GM21717 (cell line): ENCODE results near the gene PRDM16.
"Not testable (repeated sequence)": the region's sequence is repeated elsewhere in the genome, so short reads cannot be mapped to it uniquely, and the experiment has no call there.

ENCODE experiments used
- ATAC-seq: cut with Tn5 transposase; IDR thresholded peaks from one replicate; pipeline ENCODE4 v1.9.1; 2021; ENCODE audit warnings: mild to moderate bottlenecking, moderate library complexity; ENCODE audit not compliant: unreplicated experiment

The PRDM16 gene

DNA sequence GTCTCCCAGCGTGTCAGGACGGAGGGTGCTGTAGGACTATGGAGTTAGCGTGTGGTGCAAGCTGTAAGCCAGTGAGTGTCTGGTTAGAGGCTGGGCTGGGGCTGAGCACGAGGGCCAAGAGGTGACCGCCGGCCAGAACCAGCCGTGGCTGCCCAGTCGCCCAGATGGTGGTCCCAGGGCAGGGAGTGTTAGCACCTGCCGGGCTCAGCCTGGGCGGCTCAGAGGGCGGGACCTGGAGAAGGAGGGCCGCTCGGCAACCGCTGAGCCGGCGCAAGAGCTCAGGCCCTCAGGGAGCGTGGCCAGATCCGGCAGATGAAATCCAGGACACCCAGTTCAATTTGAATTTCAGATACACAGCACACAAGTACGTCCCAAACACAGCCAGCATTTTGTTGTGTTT lies 87.9 kb downstream of the PRDM16 start:
- no peak for ATAC-seq

DNA sequence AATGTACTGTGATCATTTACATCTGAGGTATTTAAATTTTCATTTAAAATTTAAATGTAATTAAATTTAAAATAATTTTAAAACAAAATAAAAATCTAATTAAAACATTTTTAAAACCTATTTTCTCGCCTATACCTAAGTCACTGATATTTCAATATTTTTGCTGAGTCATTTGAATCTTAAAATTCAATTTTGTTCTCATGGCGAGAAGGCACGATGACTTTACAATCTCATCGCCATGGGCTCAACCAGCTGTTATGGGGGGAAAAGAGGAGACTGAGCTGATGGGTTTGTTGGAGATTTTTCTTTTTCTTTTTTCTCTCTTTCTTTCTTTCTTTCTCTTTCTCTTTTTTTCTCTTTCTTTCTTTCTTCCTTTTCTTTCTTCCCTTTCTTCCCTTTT lies 89.3 kb downstream of the PRDM16 start:
- ATAC-seq, result no peak

DNA sequence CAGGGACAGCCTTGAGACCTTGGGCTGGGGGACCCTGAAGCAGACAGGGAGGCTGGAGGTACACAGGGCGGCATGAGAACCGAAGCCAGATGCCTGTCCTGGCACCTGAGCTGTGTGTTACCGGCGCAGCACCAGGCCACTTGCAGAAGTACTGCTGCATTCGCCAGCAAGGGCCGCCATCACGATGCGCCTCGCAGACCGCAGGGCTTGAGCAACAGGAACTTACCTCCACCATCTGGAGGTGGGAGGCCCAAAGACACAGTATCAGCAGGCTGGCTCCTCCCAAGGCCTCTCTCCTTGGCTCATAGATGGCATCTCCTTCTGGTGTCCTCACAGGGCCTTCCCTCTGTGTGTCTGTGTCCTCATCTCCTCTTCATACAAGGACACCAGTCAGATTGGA lies 90.1 kb downstream of the PRDM16 start:
- ATAC-seq, result no peak

DNA sequence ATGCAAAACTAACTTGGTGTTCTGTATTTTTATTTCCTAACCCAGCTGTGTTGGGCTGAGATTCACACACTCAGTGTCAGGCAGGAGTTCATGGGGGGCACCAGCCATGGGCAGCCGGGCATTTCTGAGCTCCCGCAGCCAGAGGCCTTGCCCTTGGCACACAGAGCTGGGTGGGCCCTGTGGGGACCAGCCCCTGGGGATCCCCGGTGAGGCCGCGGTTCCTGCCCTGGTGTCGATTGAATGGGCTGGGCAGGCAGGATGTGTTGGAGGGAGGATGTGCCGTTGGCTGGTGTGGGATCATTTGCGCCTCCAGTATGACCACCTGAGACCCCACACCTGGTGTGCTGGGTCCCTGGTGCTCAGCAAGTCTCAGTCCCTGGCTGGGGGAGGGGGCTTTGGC lies 91.0 kb downstream of the PRDM16 start:
- no peak for ATAC-seq

DNA sequence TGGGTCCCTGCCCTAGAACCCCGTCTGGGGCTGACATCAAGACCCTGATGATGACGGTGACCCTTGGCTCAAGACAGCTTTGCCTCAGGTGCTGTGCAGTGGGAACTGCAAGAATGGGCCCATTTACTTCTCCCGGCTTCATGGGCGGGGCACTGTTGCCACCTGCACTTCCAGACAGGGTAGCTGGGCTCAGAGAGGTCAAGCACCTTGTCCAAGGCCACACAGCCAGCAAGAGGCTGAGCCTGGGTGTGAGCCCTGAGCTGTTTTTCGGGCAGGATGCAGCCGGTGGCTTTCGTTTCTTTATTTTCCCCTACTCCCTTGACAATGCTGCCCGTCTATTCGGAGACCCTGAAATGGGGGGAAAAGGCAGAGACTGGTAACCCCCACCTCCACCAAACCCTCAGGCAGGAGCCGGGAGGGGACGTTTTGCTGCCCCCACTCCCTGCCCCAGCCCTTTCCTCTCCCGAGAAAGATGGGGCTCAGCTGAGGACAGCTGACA lies 91.7 kb downstream of the PRDM16 start:
- ATAC-seq, result no peak

DNA sequence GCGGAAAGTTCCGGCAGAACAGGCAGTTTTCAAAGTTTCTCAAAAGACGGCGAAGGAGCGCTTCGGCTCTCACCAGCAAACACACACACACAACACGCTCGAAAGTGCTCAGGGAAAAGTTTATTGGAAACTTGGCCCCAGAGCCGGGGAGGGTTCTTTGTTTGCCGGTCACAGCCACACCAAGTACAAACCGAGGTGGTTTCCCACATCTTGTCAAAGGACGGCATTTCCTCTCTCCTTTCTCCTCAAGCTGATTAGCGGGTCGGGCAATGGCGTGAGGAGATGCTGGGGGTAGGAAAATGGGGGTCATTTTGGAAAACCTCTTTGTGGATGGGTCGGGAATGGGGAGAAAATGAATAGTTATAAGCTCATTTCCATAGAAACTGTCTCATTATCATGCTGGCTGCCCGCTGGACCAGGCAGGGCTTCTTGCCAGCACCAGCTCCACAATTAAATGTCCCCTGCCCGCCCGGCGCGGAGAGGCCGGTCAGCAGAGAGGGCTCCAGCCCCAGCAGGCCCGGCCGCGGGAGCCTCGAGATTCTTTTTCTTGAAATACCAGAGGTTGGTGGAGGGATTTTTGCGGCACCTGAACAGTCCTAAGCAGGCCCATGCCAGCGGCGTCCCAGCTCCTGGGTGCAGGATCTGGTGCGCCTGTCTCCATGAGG lies 92.3 kb downstream of the PRDM16 start:
- no peak for ATAC-seq

DNA sequence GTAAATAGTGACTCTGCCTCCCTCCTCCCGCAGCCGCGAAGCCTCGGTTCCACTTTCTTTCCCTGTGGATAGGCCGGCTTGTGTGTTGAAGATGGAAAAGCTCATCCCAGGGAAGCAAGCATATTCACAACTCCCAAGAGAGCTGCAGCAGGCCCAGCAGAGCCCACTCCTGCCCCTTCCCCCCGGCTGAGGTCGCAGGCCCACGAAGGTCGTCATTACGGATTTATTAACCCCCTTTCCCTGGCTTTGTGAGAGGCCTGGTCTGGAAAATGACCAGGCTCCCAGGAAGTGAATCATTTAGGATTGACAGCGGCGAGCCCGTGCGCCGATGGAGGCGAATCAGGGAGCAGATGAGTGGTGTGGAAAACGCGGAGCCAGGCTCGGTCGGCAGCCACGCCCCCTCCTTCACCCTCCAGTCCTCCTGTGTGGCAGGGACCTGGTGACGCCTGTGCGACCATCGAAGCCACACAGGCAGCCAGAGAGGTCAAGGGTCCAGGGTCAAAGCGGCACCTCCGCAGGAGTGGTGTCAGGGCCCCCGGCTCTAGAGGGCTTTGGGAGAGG lies 93.4 kb downstream of the PRDM16 start:
- ATAC-seq, result no peak

DNA sequence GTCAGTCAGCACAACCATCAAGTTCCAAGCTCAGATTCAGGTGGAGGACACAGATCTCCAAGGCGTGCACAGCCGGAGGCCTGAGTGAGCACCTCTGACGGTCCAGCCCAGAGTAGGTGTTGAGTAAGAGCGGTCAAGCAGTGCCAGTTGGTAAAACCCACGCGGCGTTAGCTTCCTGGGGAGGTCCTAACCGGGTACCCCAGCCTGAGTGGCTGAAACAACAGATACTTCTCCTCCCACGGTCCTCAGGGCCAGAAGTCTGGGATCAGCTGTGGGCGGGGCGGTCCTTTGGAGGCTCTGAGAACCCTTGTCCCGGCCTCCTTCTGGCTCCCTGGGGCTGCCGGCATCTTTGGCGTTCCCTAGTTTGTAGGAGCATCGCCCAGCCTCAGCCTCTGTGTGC lies 94.4 kb downstream of the PRDM16 start:
- no peak for ATAC-seq

DNA sequence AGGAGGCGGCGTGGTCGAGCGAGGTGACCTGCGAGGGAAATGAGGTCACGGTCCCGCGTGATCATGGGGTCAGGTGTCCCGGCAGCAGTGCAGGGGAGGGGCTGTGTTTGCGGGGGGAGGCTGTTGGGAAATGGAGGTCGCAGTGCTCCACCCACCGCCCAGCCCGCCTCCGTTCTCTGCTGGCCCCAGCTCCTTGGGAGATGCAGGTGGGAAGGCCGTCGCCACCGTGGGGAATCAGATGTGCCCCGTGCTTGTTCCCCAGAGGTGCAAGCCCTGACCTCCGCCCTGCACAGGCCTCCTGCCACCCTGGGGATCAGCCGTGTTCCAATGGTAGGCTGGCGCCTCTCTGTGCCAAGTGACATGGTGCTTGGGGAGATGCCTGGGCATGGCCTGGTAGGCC lies 95.7 kb downstream of the PRDM16 start:
- ATAC-seq, result no peak

DNA sequence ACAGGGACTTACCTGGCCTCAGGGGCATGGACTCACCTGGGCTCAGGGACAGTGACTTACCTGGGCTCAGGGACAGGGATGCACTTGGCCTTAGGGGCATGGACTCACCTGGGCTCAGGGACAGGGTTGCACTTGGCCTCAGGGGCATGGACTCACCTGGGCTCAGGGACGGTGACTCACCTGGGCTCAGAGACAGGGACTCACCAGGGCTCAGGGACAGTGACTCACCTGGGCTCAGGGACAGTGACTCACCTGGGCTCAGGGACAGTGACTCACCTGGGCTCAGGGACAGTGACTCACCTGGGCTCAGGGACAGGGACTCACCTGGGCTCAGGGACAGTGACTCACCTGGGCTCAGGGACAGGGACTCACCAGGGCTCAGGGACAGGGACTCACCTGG lies 96.2 kb downstream of the PRDM16 start:
- ATAC-seq, result not testable (repeated sequence)

DNA sequence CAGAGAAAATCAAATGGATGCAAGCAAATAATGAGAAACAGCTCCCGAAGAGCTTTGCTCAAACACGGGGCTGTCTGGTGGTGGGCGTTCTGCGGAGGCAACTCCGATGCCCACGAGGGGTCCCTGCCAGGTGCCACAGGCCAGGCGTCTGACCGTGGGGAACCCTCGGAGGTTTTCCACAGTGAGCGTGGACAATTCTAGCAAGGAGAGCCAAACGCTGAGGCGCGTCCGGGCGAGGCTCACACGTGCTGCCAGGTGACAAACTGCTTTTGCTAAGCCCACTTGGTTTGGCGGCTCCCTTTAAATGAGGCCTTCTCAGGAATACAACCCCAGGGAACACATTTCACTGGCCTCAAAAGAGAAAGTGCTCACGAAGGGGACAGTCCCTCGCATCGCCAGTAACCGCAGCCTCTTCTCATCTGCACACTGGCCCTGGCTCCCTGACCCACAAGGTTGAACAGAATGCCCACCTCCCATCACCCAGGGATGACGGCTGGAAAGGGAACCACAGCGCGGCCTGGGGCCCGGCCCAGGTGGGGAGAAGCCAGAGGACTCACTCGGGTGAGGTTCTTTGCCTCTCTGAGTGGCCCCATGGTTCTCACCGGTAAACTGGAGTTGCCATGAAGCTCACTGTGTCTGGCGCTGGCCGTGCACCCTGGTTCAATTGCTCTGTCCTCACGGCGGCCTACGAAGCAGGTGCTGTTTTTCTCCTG lies 97.4 kb downstream of the PRDM16 start:
- ATAC-seq, result no peak

DNA sequence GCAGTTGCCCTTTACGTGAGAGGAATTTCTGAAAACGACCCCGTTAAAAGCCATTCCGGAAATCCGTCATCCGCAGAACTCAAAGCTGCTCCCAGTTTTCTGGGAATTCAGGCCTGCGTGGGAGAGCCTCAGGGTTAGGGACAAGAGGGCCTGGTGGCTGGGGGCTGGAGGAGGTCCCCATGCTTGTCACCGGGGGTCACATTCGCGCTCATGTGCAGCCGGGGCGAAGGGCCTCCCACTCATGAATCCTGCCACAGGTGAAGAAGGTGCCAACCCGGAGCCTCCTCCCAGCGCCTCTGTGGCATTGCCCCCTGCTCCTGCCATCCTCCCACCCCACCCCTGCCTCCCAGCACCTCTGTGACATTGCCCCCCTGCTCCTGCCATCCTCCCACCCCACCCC lies 98.3 kb downstream of the PRDM16 start:
- ATAC-seq, result no peak

DNA sequence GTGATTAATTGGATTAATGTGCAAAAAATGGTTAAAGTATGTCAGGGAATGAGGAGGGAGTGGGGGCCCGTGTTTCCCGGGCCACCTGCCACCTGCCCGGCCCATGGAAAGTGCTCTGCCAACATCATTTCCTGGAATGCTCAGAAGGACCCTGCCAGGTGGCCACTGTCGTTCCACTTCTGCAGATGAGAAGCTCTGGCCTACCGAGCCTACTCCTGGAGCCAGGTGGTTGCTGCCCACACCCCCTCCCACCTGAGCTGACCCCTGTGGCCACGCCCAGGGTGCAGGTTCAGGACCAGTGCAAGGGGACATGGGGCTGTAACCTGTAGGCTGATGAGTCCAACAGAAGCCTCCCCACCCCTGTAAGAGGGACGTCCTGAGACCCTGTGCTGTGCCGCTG lies 99.7 kb downstream of the PRDM16 start:
- ATAC-seq, result no peak

DNA sequence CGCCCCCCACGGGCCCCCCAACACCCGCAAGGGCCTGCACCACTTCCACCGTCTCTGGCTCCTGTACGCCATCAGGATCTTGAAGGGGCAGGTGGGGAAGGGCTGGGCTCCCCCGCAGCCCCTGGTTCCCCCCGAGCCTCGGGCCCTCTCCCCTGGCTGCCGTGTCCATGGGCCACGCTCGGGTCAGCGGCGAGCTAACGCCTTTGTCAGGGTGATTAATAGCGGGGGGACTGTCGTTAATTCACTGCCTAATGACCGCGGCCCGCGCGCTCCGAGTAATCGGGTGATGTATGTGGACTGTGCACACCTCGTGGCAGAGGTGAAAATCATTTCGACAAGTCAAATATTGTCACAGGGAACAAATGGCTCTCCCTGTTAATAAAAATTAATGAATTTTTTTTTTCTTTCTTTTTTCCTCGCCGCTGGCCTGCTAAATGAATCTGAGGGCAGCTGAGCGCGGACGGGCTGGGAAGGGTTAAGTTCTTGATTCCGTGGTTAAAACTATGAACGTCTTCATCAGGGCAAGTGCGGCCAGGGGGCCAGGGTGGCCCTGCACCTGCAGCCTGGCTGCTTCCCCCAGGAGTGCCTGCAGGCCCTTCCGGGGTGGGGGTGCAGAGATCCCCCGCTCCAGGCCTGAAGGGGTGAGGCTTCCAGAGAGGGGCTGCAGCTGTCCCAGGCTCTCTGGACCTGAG lies 100.8 kb downstream of the PRDM16 start:
- no peak for ATAC-seq

DNA sequence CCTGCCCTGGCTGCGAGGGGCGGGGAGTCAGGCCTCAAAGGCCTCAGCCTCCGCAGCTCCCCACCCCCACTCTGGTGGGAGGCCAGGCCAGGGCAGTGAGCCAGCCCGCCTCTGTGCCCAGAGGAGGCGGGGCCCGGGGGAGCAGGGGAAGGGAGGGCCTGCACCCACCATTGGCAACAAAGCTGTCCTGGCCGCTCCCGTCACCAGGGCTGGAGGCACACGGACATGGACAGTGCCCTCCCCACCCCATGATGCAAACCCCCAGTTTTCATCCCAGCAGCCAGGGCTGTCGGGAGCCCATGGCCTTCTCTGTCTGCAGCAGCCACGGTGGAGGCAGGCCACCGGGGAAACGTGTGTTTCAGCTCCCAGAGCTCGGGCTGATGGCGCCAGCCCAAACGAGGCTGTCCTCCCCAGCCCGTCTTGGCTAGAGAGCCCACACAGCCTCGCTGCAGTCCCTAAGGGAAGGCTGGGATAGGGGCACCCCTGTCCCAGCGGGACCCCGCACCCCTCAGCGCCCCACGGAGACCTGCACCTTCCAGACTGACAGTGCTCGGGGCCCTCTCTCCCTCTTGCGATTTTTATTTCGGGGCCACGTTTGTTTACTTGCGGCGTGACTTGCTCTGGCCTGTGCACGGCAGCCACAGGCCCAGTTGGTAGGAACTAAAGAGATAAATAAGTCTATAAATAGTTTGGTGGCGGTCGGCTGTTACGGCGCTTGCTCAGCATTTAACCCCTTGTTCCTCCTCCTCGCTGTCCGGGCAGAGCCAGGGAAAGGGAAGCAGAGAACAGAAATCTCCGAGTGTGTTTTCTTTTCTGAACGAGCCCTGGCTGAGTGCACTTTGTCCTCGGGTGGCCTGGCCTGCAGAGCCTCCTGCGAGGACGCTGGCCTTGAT lies 101.8 kb downstream of the PRDM16 start:
- ATAC-seq, result no peak

DNA sequence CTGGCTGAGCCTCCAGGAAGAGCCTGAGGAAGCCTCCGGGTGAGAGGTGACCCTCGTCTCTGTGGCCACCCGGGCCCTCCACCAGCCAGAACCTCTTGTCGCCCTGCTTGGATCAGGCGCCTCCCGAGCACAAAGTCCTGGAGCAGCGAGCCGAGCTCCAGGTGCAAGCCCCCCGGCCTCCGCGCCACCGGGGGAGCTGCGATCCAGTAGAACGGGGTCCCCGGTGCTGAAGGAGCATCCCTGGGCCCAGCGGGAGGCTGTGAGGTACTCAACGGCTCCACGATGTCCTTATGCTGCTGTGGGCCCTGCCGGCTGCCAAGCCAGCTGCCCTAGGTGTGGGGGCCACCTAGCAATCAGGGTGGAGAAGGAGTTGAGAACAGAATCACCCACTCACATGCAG lies 102.8 kb downstream of the PRDM16 start:
- ATAC-seq, result no peak

DNA sequence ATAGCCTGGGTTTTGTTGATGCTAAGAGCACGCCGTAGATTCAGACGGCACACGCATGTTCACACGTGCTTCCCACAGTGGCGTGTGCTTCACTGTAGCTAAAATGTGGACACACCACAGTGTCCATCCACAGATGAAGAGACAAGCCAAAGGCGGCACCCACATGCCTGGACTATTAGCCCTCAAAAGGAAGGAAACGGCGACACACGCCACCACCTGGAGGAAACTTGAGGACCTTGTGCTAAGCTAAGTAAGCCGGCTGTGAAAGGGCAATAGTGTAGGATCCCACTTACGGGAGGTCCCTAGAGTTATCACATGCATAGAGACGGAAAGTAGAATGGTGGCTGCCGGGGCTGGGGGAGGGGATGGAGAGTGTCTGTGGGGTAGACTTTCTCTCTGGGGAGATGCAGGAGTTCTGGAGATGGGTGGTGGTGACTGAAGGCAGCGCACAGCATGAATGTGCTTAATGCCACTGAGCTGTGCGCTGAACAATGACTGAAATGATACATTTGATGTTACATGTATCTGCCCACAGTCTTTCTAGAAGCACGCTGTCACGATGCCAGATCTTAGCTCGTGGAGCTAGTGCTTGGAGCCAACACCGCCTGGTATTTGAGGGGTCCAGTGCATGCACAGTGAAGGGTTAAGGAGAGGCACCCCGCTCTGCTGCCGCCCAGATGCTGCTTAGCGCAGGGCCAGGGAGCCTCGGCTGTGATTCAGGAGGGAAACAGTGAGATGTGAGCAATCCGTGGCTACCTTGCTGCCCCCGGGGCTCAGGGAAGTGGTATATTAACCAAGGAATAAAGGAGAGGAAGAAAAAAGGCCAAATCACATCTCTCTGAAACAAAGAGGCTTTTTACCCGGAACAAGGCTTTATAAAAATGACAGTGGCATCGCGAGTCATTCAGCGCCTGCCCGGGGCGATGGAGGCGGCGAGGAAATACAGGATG lies 103.7 kb downstream of the PRDM16 start:
- no peak for ATAC-seq

DNA sequence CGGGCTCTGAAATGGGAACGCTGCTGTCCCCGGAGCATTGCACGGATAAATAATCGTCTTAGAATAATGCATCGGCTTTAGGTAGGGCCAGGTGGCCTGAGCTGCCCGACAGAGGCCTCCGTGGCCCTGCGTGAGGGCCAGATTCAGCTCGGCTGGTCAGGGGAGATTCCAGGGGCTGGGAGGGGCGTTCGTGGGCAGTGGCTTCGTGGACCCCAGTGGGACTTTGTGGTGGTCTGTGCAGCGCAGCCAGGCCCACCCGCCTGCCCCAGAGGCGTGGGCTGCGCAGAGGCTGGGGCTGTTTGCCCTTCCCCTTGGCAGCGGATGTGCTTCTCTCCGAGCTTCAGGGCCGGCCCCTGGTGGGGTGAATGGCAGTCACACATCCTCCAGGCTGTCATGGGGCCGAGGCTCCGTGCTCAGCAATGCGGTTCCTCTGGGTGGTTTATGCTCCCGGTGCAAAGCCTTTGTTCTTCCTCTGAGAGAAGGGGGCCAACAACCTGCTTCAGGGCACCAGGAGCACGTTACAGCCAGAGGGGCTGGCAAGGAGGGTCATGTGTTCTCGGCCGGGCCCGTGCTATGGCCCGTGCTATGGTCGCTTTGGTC lies 104.5 kb downstream of the PRDM16 start:
- no peak for ATAC-seq
